ENCODE data around the gene LY6G5C.

Gene LY6G5C

GRCh38 chr6:31666337-31666965 is 14.4 kb downstream of the LY6G5C start:
- TF ChIP-seq CTCF (IDR thresholded peaks at IDR 0.05; ENCODE audit: low read depth, low read length, missing control alignments): no peak
- H3K4me3 ChIP-seq (ENCODE audit: low read depth, low read length): peak overlapping the region; percentile 77
- peaks cover 58% of the 10 kb centered on the region for H3K36me3 ChIP-seq (replicated peaks)
- no peak for DNase-seq
- no peaks in the 10 kb centered on the region for H3K27me3 ChIP-seq (replicated peaks)
- in situ Hi-C loops (cut with HindIII; ENCODE audit: low pct_ligation_motif_present, low sequenced_read_pairs): no loop called here
- peak overlapping the region; percentile 72 for H3K27ac ChIP-seq

- Histone ChIP-seq H3K27ac (peak within 1 kb of the TSS; percentile 72), H3K36me3 (replicated peaks) (peaks cover 50% of the 10 kb centered on the region), H3K27me3 (replicated peaks) (no peaks in the 10 kb centered on the region), H3K4me3 (ENCODE audit: low read depth, low read length) (peak within 1 kb of the TSS; percentile 77)
- in situ Hi-C loops (cut with HindIII; ENCODE audit: low pct_ligation_motif_present, low sequenced_read_pairs): no loop called here
- DNase-seq: peak; percentile 98
- TF ChIP-seq CTCF (IDR thresholded peaks at IDR 0.05; ENCODE audit: low read depth, low read length, missing control alignments): no peak
These were observed 15.1 kb downstream of the LY6G5C start, which contains the start of gene CSNK2B for GRCh38 chr6:31665501-31666336. Gene CSNK2B, plus strand, starts transcription at chr6:31666080. Its CDS starts 752 bp downstream, at chr6:31666832.

- Histone ChIP-seq H3K36me3 (replicated peaks) (peaks cover 43% of the 10 kb centered on the region), H3K4me3 (ENCODE audit: low read depth, low read length) (peak within 1 kb of the TSS; percentile 77), H3K27me3 (replicated peaks) (no peaks in the 10 kb centered on the region), H3K27ac (peak within 1 kb of the TSS; percentile 72)
- TF ChIP-seq CTCF (IDR thresholded peaks at IDR 0.05; ENCODE audit: low read depth, low read length, missing control alignments): no peak
- in situ Hi-C loops (cut with HindIII; ENCODE audit: low pct_ligation_motif_present, low sequenced_read_pairs): no loop called here
- DNase-seq: peak; percentile 92
These were observed 15.9 kb downstream of the LY6G5C start, which contains the start of gene GPANK1 for GRCh38 chr6:31664790-31665500. Gene GPANK1, minus strand, starts transcription at chr6:31664997. Its CDS starts 519 bp downstream, at chr6:31664478.

- peak; percentile 63 for DNase-seq
- Histone ChIP-seq H3K27ac (peak overlapping the region; percentile 72), H3K27me3 (replicated peaks) (no peaks in the 10 kb centered on the region), H3K36me3 (replicated peaks) (peaks cover 35% of the 10 kb centered on the region), H3K4me3 (ENCODE audit: low read depth, low read length) (peak overlapping the region; percentile 77)
- in situ Hi-C loops (cut with HindIII; ENCODE audit: low pct_ligation_motif_present, low sequenced_read_pairs): no loop called here
- peak; percentile 25 for TF ChIP-seq CTCF (IDR thresholded peaks at IDR 0.05; ENCODE audit: low read depth, low read length, missing control alignments)
These were observed 16.7 kb downstream of the LY6G5C start for GRCh38 chr6:31663961-31664789.
